Measurements from ENCODE around the gene OGG1. TPM values are rescaled to one million over a fixed set of nuclear protein-coding genes. Genes with fewer than 3 reads are reported as not detected.

OGG1 gene
- total RNA-seq, 1 donor from 2014 or later, result 17.2 TPM

GRCh38 chr3:9780458-9780812 lies 30.7 kb downstream of the OGG1 start:
- peaks cover 53% of the 10 kb centered on the region for H3K36me3 ChIP-seq
- no peak for ATAC-seq
- DNase-seq, result no peak

DNA sequence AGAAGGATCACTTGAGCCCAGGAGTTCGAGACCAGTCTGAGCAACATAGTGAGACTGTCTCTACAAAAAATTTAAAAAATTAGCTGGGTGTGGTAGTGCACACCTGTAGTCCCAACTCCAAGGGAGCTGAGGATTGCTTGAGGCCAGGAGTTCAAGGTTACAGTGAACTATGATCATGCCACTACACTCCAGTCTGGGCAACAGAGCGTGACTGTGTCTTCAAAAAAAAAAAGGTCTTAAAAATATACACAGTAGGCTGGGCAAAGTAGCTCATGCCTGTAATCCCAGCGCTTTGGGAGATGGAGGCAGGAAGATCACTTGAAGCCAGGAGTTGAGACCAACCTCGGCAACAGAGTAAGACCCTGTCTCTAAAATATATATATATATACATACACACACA lies 31.2 kb downstream of the OGG1 start:
- peaks cover 58% of the 10 kb centered on the region for H3K36me3 ChIP-seq
- ATAC-seq, result no peak
- intact Hi-C loops (cut with DNase I), result no loop called here
- no peak overlapping the region for H3K4me3 ChIP-seq
- no peaks in the 10 kb centered on the region for H3K27me3 ChIP-seq
- DNase-seq, result no peak
- peak overlapping the region; percentile 74 for H3K27ac ChIP-seq
- no peaks in the 10 kb centered on the region for H3K9me3 ChIP-seq
- no peak for TF ChIP-seq CTCF (IDR thresholded peaks at IDR 0.05)
- peaks cover 21% of the 10 kb centered on the region for H3K4me1 ChIP-seq

More at GRCh38 chr3:9780458-9780812, 30.7 kb downstream of the OGG1 start:
- no peak for TF ChIP-seq CTCF (IDR thresholded peaks at IDR 0.05)
- peaks cover 21% of the 10 kb centered on the region for H3K4me1 ChIP-seq
- peak overlapping the region; percentile 74 for H3K27ac ChIP-seq
- no peaks in the 10 kb centered on the region for H3K27me3 ChIP-seq
- intact Hi-C loops (cut with DNase I), result no loop called here
- no peak overlapping the region for H3K4me3 ChIP-seq
- H3K9me3 ChIP-seq, result no peaks in the 10 kb centered on the region

GRCh38 chr3:9781551-9781950 lies 31.8 kb downstream of the OGG1 start:
- H3K36me3 ChIP-seq, result peaks cover 64% of the 10 kb centered on the region
- no peak for ATAC-seq
- peaks cover 21% of the 10 kb centered on the region for H3K4me1 ChIP-seq
- H3K4me3 ChIP-seq, result no peak overlapping the region
- no peaks in the 10 kb centered on the region for H3K27me3 ChIP-seq
- no peaks in the 10 kb centered on the region for H3K9me3 ChIP-seq
- no peak for TF ChIP-seq CTCF (IDR thresholded peaks at IDR 0.05)
- DNase-seq, result no peak
- intact Hi-C loops (cut with DNase I), result no loop called here
- H3K27ac ChIP-seq, result no peak overlapping the region

DNA sequence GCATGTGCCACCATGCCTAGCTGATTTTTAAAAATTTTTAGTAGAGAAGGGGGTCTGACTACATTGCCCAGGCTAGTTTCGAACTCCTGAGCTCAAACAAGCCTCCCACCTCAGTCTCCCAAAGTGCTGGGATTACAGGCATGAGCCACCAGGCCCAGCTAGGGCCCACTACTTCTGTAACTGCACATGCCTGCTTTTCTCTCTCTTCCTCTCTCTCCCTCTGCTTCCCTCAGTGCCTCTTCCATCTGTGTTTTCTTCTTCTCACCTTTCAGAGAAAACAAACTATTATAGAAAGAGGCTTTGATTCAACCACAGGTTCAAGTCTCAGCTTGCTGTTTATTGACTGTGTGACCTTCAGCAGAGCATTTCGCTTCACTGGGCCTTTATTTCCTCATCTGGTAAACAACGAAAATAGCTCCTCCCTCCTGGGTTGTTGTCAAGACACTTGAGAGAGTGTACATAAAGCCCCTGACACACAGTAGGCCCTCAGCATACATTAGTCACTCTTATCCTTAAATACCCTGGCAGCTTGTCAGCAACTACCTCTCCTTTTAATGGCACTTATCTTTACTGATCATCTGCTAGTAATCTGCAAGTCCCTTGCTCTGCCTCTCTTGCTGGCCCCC lies 32.3 kb downstream of the OGG1 start:
- DNase-seq (no peak), ATAC-seq (no peak)
- no peaks in the 10 kb centered on the region for H3K27me3 ChIP-seq
- peaks cover 19% of the 10 kb centered on the region for H3K4me1 ChIP-seq
- intact Hi-C loops (cut with DNase I), result no loop called here
- H3K4me3 ChIP-seq, result no peak overlapping the region
- peaks cover 68% of the 10 kb centered on the region for H3K36me3 ChIP-seq
- H3K27ac ChIP-seq, result no peak overlapping the region
- TF ChIP-seq CTCF (IDR thresholded peaks at IDR 0.05), result no peak
- no peaks in the 10 kb centered on the region for H3K9me3 ChIP-seq

GRCh38 chr3:9782770-9783169 lies 33.0 kb downstream of the OGG1 start:
- Histone ChIP-seq H3K9me3 (no peaks in the 10 kb centered on the region), H3K27ac (no peak overlapping the region), H3K36me3 (peaks cover 68% of the 10 kb centered on the region), H3K4me1 (peaks cover 16% of the 10 kb centered on the region), H3K27me3 (no peaks in the 10 kb centered on the region), H3K4me3 (no peak overlapping the region)
- ATAC-seq (no peak), DNase-seq (no peak)
- no peak for TF ChIP-seq CTCF (IDR thresholded peaks at IDR 0.05)
- intact Hi-C loops (cut with DNase I), result no loop called here

- H3K4me3 ChIP-seq, result no peak overlapping the region
- ATAC-seq (no peak), DNase-seq (no peak)
- H3K9me3 ChIP-seq, result no peaks in the 10 kb centered on the region
- H3K27me3 ChIP-seq, result no peaks in the 10 kb centered on the region
- H3K4me1 ChIP-seq, result peaks cover 5% of the 10 kb centered on the region
- no peak for TF ChIP-seq CTCF (IDR thresholded peaks at IDR 0.05)
- intact Hi-C loops (cut with DNase I), result no loop called here
- H3K27ac ChIP-seq, result no peak overlapping the region
- H3K36me3 ChIP-seq, result peaks cover 74% of the 10 kb centered on the region
Measured at GRCh38 chr3:9783954-9784353, 34.2 kb downstream of the OGG1 start.
